HFFc6 (cell line): ENCODE measurements around the gene ATP2B2. TPM values are rescaled to one million over a fixed set of nuclear protein-coding genes. Genes with fewer than 3 reads are reported as not detected.
A peak's percentile ranks its signal among the peaks of the same experiment; 100 is the strongest.

Experiments
- DNase-seq: peaks from one replicate; pipeline ENCODE4 v3.0.0-alpha.2; 2018
- H3K27ac Mint-ChIP-seq: 2 replicates; pipeline ENCODE4 v1.8.0; 2020; ENCODE audit warnings: mild to moderate bottlenecking, mixed read lengths
- H3K27me3 Mint-ChIP-seq: 2 replicates; pipeline ENCODE4 v1.8.0; 2021; ENCODE audit warnings: mild to moderate bottlenecking, moderate library complexity, mixed read lengths; ENCODE audit not compliant: insufficient read depth
- H3K36me3 Mint-ChIP-seq: 2 replicates; pipeline ENCODE4 v1.8.0; 2021; ENCODE audit warnings: low read depth, mixed read lengths
- H3K4me1 Mint-ChIP-seq: 2 replicates; pipeline ENCODE4 v1.8.0; 2020; ENCODE audit warnings: low read depth, mixed read lengths
- H3K4me3 Mint-ChIP-seq: 2 replicates; pipeline ENCODE4 v1.8.0; 2020; ENCODE audit warnings: mild to moderate bottlenecking, moderate library complexity, mixed read lengths
- H3K9me3 Mint-ChIP-seq: 2 replicates; pipeline ENCODE4 v1.8.0; 2020; ENCODE audit warnings: mild to moderate bottlenecking, mixed read lengths
- CTCF ChIP-seq: fragments of 200-600 bp; sonication (generic); IDR thresholded peaks from 2 replicates; pipeline ENCODE4 v1.5.0; 2021; ENCODE audit warnings: antibody characterized with exemption, mild to moderate bottlenecking
- total RNA-seq, 6 experiments: library from RNA; stranded (reverse); fragmentation: NEBNext Ultra II Directional; extraction: Animal tissue kit (Norgen Biotek cat#: 25700); gene quantifications; 2 replicates in 1 of 6; 3 replicates in 5 of 6; pipeline ENCODE4 v1.2.3, GENCODE V29; 2021

ATP2B2 gene
- total RNA-seq, 6 experiments from 2014 or later: not detected

GRCh38 chr3:10281951-10282350 lies 223.4 kb downstream of the ATP2B2 start:
- H3K4me1 Mint-ChIP-seq: peaks cover 2% of the 10 kb centered on the region; the same call in 1 of the 2 replicates

GRCh38 chr3:10280571-10280970 lies 224.8 kb downstream of the ATP2B2 start:
- Mint-ChIP-seq H3K27ac (no peak overlapping the region), H3K4me3 (no peak overlapping the region), H3K9me3 (no peaks in the 10 kb centered on the region), H3K27me3 (no peaks in the 10 kb centered on the region; the same call in 1 of the 2 replicates), H3K36me3 (peaks cover 6% of the 10 kb centered on the region; the same call in 1 of the 2 replicates), H3K4me1 (no peaks in the 10 kb centered on the region)
- no peak for DNase-seq
- no peak for TF ChIP-seq CTCF

More at GRCh38 chr3:10281951-10282350, 223.4 kb downstream of the ATP2B2 start:
- peaks cover 6% of the 10 kb centered on the region; the same call in 1 of the 2 replicates for H3K36me3 Mint-ChIP-seq
- no peak overlapping the region for H3K27ac Mint-ChIP-seq
- DNase-seq: no peak
- peaks cover 2% of the 10 kb centered on the region; the same call in 1 of the 2 replicates for H3K27me3 Mint-ChIP-seq
- no peak overlapping the region for H3K4me3 Mint-ChIP-seq
- TF ChIP-seq CTCF: no peak
- H3K9me3 Mint-ChIP-seq: no peaks in the 10 kb centered on the region

GRCh38 chr3:10280177-10280529 lies 225.2 kb downstream of the ATP2B2 start:
- H3K27ac Mint-ChIP-seq: no peak overlapping the region
- DNase-seq: no peak
- no peaks in the 10 kb centered on the region for H3K9me3 Mint-ChIP-seq
- H3K4me3 Mint-ChIP-seq: no peak overlapping the region
- peaks cover 6% of the 10 kb centered on the region; the same call in 1 of the 2 replicates for H3K36me3 Mint-ChIP-seq
- peak; percentile 51; the same call in 1 of the 2 replicates for TF ChIP-seq CTCF
- H3K27me3 Mint-ChIP-seq: no peaks in the 10 kb centered on the region; the same call in 1 of the 2 replicates
- H3K4me1 Mint-ChIP-seq: no peaks in the 10 kb centered on the region

- no peak overlapping the region for H3K4me3 Mint-ChIP-seq
- TF ChIP-seq CTCF: no peak
- DNase-seq: no peak
- H3K27ac Mint-ChIP-seq: no peak overlapping the region
- peaks cover 6% of the 10 kb centered on the region; the same call in 1 of the 2 replicates for H3K36me3 Mint-ChIP-seq
- no peaks in the 10 kb centered on the region for H3K9me3 Mint-ChIP-seq
- no peaks in the 10 kb centered on the region for H3K4me1 Mint-ChIP-seq
- no peaks in the 10 kb centered on the region; the same call in 1 of the 2 replicates for H3K27me3 Mint-ChIP-seq
These were observed 225.8 kb downstream of the ATP2B2 start for GRCh38 chr3:10279384-10280176.

- H3K36me3 Mint-ChIP-seq: peaks cover 6% of the 10 kb centered on the region; the same call in 1 of the 2 replicates
- no peak for TF ChIP-seq CTCF
- no peaks in the 10 kb centered on the region for H3K9me3 Mint-ChIP-seq
- no peak for DNase-seq
- H3K27me3 Mint-ChIP-seq: no peaks in the 10 kb centered on the region; the same call in 1 of the 2 replicates
- H3K4me1 Mint-ChIP-seq: peaks cover 9% of the 10 kb centered on the region
- H3K27ac Mint-ChIP-seq: no peak overlapping the region
- no peak overlapping the region for H3K4me3 Mint-ChIP-seq
These were observed 226.9 kb downstream of the ATP2B2 start for GRCh38 chr3:10278501-10278900.
